ENCODE results near the gene CALN1. TPM values are rescaled to one million over a fixed set of nuclear protein-coding genes. Genes with fewer than 3 reads are reported as not detected.

CALN1 gene
- total RNA-seq, 1 donor from 2014 or later: not detected

- no peak for TF ChIP-seq CTCF (conservative IDR thresholded peaks at IDR 0.05; ENCODE audit: low read depth, low read length)
- no peak for DNase-seq (ENCODE audit: low read depth)
- no peak overlapping the region for H3K4me3 ChIP-seq (ENCODE audit: low read depth, low read length)
Measured at GRCh38 chr7:72187179-72187578, 225.0 kb downstream of the CALN1 start.

- DNase-seq (ENCODE audit: low read depth): no peak
- TF ChIP-seq CTCF (conservative IDR thresholded peaks at IDR 0.05; ENCODE audit: low read depth, low read length): no peak
- H3K4me3 ChIP-seq (ENCODE audit: low read depth, low read length): no peak overlapping the region
Measured at GRCh38 chr7:72183835-72184234, 228.3 kb downstream of the CALN1 start.

- no peak for DNase-seq (ENCODE audit: low read depth)
- H3K4me3 ChIP-seq (ENCODE audit: low read depth, low read length): no peak overlapping the region
- TF ChIP-seq CTCF (conservative IDR thresholded peaks at IDR 0.05; ENCODE audit: low read depth, low read length): no peak
Measured at GRCh38 chr7:72182036-72182435, 230.1 kb downstream of the CALN1 start.

- DNase-seq (ENCODE audit: low read depth): no peak
- H3K4me3 ChIP-seq (ENCODE audit: low read depth, low read length): no peak overlapping the region
- TF ChIP-seq CTCF (conservative IDR thresholded peaks at IDR 0.05; ENCODE audit: low read depth, low read length): no peak
Measured at GRCh38 chr7:72176875-72177274, 235.3 kb downstream of the CALN1 start.

GRCh38 chr7:72170475-72170874, 241.7 kb downstream of the CALN1 start:
- TF ChIP-seq CTCF (conservative IDR thresholded peaks at IDR 0.05; ENCODE audit: low read depth, low read length): no peak
- DNase-seq (ENCODE audit: low read depth): no peak
- H3K4me3 ChIP-seq (ENCODE audit: low read depth, low read length): no peak overlapping the region

- DNase-seq (ENCODE audit: low read depth): no peak
- H3K4me3 ChIP-seq (ENCODE audit: low read depth, low read length): no peak overlapping the region
- no peak for TF ChIP-seq CTCF (conservative IDR thresholded peaks at IDR 0.05; ENCODE audit: low read depth, low read length)
Measured at GRCh38 chr7:72163271-72163670, 248.9 kb downstream of the CALN1 start.

GRCh38 chr7:72161534-72161933, 250.6 kb downstream of the CALN1 start:
- no peak for DNase-seq (ENCODE audit: low read depth)
- H3K4me3 ChIP-seq (ENCODE audit: low read depth, low read length): no peak overlapping the region
- peak; percentile 7 for TF ChIP-seq CTCF (conservative IDR thresholded peaks at IDR 0.05; ENCODE audit: low read depth, low read length)

All from epithelial cell of proximal tubule (primary cell).